Loucy (cell line): Measurements from ENCODE around the gene ZNF384.

Source experiments
- EZH2phosphoT487 ChIP-seq: fragments of 200-600 bp; IDR thresholded peaks from 2 replicates; pipeline ENCODE4 v1.6.1; 2018; ENCODE audit warnings: antibody characterized with exemption, mild to moderate bottlenecking, moderate library complexity, borderline replicate concordance
- TF ChIP-seq, protein P1 (sequence below): fragments of 200-600 bp; sonication (generic); conservative IDR thresholded peaks from 2 replicates; pipeline ENCODE4 v1.5.1; 2014; ENCODE audit warnings: mild to moderate bottlenecking, antibody characterized with exemption, low read length

- TF ChIP-seq, protein P1, sequence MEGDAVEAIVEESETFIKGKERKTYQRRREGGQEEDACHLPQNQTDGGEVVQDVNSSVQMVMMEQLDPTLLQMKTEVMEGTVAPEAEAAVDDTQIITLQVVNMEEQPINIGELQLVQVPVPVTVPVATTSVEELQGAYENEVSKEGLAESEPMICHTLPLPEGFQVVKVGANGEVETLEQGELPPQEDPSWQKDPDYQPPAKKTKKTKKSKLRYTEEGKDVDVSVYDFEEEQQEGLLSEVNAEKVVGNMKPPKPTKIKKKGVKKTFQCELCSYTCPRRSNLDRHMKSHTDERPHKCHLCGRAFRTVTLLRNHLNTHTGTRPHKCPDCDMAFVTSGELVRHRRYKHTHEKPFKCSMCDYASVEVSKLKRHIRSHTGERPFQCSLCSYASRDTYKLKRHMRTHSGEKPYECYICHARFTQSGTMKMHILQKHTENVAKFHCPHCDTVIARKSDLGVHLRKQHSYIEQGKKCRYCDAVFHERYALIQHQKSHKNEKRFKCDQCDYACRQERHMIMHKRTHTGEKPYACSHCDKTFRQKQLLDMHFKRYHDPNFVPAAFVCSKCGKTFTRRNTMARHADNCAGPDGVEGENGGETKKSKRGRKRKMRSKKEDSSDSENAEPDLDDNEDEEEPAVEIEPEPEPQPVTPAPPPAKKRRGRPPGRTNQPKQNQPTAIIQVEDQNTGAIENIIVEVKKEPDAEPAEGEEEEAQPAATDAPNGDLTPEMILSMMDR: no peak
- no peak for TF ChIP-seq EZH2phosphoT487
Measured at GRCh38 chr12:6696690-6697583, 7.8 kb upstream of the ZNF384 start.
